GM23338 (cell line): ENCODE measurements around the gene SLC39A11.

Source experiments
- CREB1 ChIP-seq: fragments of 250-450 bp; sonication (Bioruptor Pico); IDR thresholded peaks from 2 replicates; pipeline ENCODE4 v1.5.0; 2020; ENCODE audit warnings: low read depth, mild to moderate bottlenecking, moderate library complexity
- EZH2 ChIP-seq: fragments of 200-600 bp; sonication (generic); IDR thresholded peaks from one replicate; pipeline ENCODE4 v1.8.0; 2017; ENCODE audit warnings: antibody characterized with exemption, mild to moderate bottlenecking, low read depth; ENCODE audit not compliant: unreplicated experiment
- EZH2phosphoT487 ChIP-seq: fragments of 200-600 bp; sonication (generic); IDR thresholded peaks from one replicate; pipeline ENCODE4 v1.8.1; 2018; ENCODE audit warnings: antibody characterized with exemption; ENCODE audit not compliant: unreplicated experiment
- JUNB ChIP-seq: IDR thresholded peaks from one replicate; pipeline ENCODE4 v1.6.1; 2016; ENCODE audit warnings: antibody characterized with exemption; ENCODE audit not compliant: unreplicated experiment
- NANOG ChIP-seq: IDR thresholded peaks from 2 replicates; pipeline ENCODE4 v1.6.1; 2016; ENCODE audit warnings: antibody characterized with exemption, borderline replicate concordance
- POLR2AphosphoS5 ChIP-seq: IDR thresholded peaks from 2 replicates; pipeline ENCODE4 v1.6.1; 2016; ENCODE audit warnings: antibody characterized with exemption, low read depth
- STAT1 ChIP-seq: IDR thresholded peaks from one replicate; pipeline ENCODE4 v1.6.1; 2016; ENCODE audit warnings: antibody characterized with exemption; ENCODE audit not compliant: unreplicated experiment
- ZNF331 ChIP-seq: fragments of 250-450 bp; sonication (Bioruptor Pico); IDR thresholded peaks from 2 replicates; pipeline ENCODE4 v1.5.0; 2020; ENCODE audit warnings: low read depth, mild to moderate bottlenecking, moderate library complexity
- TF ChIP-seq, protein P1 (sequence below), 2 experiments: fragments of 200-600 bp in 1 of 2; sonication (generic) in 1 of 2; conservative IDR thresholded peaks; 2 replicates each; pipeline versions ENCODE4 v1.5.1 to v1.6.1; 2016 to 2017; ENCODE audit warnings: antibody characterized with exemption in 2 of 2, low read depth in 2 of 2, mild to moderate bottlenecking in 2 of 2, moderate library complexity in 1 of 2
- TF ChIP-seq, protein P2 (sequence below): IDR thresholded peaks from one replicate; pipeline ENCODE4 v1.6.1; 2018; ENCODE audit warnings: antibody characterized with exemption; ENCODE audit not compliant: unreplicated experiment
- TF ChIP-seq, protein P3 (sequence below): IDR thresholded peaks from 2 replicates; pipeline ENCODE4 v1.6.1; 2016; ENCODE audit warnings: antibody characterized with exemption

DNA sequence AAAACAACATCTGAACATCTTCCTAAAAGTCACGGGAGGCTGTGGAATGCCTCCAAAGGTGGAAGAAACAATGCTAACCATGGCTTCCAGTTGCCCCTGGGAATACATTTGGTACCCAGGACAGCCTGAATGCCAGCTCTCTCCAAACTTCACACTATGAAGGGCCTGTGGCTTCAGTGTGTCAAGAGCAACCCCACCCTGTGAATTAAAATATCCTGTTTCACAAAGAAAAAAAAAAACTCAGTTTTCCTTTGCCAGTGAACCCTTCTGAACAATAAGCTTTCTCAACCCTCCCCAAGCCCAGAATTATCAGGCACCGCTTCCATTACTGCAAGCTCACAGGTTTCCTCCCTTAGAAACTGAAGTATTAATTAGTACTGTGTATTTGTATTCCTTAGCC lies 69.8 kb downstream of the SLC39A11 start:
- TF ChIP-seq, protein P1, sequence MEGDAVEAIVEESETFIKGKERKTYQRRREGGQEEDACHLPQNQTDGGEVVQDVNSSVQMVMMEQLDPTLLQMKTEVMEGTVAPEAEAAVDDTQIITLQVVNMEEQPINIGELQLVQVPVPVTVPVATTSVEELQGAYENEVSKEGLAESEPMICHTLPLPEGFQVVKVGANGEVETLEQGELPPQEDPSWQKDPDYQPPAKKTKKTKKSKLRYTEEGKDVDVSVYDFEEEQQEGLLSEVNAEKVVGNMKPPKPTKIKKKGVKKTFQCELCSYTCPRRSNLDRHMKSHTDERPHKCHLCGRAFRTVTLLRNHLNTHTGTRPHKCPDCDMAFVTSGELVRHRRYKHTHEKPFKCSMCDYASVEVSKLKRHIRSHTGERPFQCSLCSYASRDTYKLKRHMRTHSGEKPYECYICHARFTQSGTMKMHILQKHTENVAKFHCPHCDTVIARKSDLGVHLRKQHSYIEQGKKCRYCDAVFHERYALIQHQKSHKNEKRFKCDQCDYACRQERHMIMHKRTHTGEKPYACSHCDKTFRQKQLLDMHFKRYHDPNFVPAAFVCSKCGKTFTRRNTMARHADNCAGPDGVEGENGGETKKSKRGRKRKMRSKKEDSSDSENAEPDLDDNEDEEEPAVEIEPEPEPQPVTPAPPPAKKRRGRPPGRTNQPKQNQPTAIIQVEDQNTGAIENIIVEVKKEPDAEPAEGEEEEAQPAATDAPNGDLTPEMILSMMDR (conservative IDR thresholded peaks at IDR 0.05; ENCODE audit: low read depth in 2 of 2), result no peak
- TF ChIP-seq EZH2phosphoT487 (no peak), STAT1 (no peak), JUNB (no peak), EZH2 (no peak), POLR2AphosphoS5 (no peak), CREB1 (CRISPR knock-in tag) (no peak), NANOG (no peak), ZNF331 (CRISPR knock-in tag) (no peak)
- TF ChIP-seq, protein P2, sequence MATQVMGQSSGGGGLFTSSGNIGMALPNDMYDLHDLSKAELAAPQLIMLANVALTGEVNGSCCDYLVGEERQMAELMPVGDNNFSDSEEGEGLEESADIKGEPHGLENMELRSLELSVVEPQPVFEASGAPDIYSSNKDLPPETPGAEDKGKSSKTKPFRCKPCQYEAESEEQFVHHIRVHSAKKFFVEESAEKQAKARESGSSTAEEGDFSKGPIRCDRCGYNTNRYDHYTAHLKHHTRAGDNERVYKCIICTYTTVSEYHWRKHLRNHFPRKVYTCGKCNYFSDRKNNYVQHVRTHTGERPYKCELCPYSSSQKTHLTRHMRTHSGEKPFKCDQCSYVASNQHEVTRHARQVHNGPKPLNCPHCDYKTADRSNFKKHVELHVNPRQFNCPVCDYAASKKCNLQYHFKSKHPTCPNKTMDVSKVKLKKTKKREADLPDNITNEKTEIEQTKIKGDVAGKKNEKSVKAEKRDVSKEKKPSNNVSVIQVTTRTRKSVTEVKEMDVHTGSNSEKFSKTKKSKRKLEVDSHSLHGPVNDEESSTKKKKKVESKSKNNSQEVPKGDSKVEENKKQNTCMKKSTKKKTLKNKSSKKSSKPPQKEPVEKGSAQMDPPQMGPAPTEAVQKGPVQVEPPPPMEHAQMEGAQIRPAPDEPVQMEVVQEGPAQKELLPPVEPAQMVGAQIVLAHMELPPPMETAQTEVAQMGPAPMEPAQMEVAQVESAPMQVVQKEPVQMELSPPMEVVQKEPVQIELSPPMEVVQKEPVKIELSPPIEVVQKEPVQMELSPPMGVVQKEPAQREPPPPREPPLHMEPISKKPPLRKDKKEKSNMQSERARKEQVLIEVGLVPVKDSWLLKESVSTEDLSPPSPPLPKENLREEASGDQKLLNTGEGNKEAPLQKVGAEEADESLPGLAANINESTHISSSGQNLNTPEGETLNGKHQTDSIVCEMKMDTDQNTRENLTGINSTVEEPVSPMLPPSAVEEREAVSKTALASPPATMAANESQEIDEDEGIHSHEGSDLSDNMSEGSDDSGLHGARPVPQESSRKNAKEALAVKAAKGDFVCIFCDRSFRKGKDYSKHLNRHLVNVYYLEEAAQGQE, result no peak
- TF ChIP-seq, protein P3, sequence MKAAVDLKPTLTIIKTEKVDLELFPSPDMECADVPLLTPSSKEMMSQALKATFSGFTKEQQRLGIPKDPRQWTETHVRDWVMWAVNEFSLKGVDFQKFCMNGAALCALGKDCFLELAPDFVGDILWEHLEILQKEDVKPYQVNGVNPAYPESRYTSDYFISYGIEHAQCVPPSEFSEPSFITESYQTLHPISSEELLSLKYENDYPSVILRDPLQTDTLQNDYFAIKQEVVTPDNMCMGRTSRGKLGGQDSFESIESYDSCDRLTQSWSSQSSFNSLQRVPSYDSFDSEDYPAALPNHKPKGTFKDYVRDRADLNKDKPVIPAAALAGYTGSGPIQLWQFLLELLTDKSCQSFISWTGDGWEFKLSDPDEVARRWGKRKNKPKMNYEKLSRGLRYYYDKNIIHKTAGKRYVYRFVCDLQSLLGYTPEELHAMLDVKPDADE, result no peak
